GM19452 (cell line): ENCODE data around the gene VIL1.

ENCODE experiments used
- ATAC-seq: cut with Tn5 transposase; IDR thresholded peaks from one replicate; pipeline ENCODE4 v1.9.1; 2021; ENCODE audit not compliant: unreplicated experiment

The VIL1 gene

DNA sequence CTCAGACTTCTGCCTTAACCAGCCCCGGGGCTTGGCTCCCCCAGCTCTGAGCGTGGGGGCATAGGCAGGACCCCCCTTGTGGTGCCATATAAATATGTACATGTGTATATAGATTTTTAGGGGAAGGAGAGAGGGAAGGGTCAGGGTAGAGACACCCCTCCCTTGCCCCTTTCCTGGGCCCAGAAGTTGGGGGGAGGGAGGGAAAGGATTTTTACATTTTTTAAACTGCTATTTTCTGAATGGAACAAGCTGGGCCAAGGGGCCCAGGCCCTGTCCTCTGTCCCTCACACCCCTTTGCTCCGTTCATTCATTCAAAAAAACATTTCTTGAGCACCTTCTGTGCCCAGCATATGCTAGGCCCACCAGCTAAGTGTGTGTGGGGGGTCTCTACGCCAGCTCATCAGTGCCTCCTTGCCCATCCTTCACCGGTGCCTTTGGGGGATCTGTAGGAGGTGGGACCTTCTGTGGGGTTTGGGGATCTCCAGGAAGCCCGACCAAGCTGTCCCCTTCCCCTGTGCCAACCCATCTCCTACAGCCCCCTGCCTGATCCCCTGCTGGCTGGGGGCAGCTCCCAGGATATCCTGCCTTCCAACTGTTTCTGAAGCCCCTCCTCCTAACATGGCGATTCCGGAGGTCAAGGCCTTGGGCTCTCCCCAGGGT lies 13.7 kb upstream of the VIL1 start:
- ATAC-seq = no peak

DNA sequence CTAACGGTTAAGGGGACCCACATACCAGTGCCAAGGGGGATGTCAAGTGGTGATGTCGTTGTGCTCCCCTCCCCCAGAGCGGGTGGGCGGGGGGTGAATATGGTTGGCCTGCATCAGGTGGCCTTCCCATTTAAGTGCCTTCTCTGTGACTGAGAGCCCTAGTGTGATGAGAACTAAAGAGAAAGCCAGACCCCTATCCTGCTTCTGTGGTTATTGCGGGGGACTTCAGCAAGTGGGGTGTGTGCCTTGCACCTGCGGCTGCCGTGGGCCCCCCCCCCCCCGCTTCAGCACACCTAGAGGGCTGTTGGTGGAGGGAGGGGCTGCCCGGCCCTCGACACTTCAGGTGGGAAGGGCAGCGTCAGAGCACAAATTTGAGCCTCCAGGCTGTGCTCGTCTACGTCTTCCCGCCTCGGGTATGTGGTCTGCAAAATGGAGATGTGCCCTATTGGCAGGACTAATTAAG lies 13.1 kb upstream of the VIL1 start:
- peak; percentile 1 for ATAC-seq

DNA sequence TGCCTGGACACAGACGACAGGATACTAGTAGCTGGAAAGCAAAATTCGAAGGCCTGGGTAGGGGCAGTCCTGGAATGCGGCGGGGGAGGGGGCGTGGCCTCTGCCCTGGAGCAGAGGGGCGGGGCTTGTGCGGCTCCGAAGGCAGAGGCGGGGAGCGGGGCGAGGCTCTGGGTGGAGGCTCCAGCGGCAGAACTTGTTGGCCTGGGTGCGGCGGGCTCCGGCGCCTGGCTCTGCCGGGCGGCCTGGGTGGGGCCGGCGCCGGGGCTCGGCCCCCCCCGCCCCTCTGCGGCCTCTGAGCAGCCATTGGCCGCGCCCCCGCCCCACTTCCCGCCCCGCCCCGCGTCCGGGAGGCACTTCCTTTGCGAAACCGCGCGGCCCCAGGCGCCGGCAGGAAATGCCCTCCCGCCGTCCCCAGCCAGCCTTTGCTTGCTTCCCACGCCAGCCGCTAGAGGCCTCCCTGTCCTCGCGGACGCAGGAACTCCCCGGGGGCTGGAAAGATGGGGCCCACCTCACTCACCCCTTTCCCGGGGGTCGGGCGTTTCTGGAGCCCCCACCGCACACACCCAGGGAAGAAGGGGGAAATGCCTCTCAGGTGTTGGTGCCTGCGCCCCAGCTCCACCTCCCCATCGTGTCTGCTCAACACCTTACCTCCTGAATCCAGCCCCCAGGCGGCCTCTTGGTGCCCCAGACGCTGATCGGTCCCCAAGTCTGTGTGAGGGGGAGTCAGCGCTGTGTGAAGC lies 12.5 kb upstream of the VIL1 start:
- peak; percentile 82 for ATAC-seq

DNA sequence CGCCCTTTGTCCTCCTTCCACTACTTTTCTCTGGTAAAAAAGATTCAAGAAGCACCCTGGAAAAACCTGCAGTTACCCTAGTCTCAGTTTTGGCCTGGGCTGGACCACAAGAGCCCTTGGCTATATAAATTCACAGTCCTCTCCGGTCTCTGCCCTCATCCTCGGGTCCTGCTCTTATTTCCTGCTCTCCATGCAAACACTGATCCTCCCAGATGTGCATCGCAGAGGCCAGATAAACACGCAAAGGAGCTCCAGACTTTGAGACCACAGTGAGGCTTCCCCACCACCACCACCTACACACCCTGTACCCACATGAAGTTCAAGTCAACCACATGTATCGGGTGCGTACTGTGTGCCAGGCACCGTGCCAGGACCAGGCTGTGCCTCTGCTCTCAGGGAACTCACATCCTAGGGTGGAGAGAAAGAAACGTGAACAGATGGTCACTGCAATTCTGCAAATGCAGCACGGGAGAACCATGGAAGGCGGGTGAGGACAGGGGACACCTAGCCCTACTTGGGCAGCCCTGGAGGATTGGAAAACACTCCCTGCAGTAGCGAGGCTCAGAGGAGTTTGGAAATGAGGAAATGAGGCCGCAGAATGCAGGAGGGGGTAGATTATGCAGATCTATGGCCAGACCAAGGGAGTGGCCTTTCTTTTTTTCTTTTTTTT lies 11.8 kb upstream of the VIL1 start:
- no peak for ATAC-seq

DNA sequence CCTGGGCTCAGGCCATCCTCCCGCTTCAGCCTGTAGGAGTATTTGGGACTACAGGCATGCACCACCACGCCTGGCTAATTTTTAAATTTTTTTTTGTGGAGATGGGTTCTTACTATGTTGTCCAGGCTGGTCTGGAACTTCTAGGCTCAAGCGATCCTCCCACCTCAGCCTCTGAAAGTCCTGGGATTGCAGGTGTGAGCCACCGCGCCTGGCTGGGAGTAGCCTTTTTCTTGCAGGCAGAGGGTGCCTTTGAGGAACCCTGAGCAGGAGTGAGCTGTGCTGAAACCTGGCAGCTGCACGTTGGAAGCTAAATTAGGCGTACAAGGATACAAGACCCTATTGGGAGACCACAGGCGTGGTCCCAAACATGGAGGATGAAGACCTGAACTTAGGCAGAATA lies 11.2 kb upstream of the VIL1 start:
- no peak for ATAC-seq

DNA sequence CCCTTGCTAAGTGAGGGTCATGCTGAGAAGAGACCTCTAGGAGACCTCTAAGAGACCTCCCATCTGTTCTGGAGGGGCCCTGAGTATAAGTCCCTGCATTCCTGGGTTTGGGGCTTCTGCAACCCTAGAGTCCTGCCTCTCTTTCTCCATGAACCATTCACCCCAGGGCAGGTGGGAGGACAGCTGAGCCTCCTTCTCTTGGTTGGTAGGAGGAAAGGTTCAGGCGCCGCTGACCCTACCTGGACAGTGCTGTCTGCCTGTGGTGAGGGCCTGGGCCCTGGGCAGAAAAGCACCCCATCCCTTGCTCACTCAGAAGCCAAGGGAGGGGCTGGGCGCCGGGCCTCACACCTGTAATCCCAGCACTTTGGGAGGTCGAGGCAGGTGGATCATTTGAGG lies 604 bp upstream of the VIL1 start:
- ATAC-seq = no peak

DNA sequence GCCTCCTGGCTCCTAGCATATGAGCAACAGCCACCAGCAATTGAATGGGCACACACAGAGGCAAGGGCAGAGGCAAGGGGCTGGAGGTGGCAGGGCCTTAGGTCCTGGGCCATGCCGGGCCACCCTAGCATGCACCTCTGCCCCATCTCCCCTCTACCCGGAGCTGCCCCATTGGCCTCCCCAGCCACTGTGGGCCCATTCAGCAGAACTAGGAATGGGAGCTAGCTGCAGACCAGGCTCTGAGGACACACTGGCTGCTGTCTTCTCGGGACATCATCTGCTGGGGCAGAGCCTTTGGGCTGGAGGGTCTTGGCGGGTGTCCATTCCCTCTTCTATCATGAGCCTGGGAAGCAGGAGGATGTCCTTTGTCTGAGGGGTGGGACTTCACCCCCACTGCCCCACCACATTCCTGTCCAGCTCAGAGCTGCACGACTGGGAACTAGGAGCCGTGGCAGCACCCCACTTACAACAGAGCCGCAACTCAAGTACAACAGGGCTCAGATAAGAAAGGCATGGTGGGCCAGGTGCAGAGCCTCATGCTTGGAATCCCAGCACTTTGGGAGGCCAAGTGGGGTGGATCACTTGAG lies 800 bp downstream of the VIL1 start:
- ATAC-seq = no peak

DNA sequence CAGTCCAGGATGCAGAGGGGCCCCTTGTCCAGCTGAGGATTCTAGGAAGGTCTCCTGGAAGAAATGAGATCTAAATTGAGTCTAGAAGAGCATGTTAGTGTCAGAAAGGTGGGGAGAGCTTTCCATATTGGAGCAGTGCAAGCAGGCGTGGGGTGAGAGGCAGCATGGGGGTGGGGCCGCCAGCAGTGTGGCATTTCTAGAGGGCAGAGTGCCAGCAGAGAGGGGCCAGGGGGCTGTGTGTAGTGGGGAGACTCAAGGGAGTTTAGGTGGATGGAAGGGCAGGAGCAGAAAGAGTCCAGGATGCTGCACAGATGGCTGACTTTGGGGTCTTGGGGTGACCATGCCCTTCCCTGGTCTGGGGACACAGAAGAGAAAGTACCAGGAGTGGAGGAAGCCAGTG lies 2.1 kb downstream of the VIL1 start:
- ATAC-seq = no peak

DNA sequence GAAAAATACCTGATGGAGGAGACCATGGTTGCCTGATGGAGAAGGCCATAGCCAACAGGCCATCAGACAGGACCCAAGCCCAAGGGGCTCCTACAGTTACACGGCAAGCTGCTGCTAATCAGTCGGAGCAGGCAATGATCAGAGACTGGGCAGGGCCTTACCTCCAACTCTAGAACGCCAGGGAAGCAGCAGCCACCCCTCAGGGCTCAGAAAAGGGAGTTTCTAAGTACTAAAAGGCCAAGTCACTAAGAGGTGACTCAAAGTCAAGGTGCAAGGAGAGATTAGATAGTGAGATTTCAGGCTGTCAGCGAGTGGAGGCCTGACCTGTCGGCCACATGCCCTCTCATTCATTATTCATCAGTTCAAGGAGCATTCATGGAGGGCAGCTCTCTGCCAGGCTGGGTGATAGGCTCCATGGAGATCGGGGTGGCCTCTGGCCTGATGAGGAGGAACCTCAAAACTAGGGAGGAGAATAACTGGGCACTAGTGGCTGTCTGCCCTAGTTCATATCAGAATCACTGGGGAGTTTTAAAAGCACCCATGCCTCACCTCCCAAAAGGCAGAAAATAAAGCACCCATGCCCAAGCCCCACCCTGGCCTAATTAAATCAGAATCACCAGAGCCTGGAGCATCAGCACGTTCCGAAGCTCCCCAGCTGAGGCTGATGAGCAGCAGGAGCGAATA lies 3.6 kb downstream of the VIL1 start:
- ATAC-seq = no peak

DNA sequence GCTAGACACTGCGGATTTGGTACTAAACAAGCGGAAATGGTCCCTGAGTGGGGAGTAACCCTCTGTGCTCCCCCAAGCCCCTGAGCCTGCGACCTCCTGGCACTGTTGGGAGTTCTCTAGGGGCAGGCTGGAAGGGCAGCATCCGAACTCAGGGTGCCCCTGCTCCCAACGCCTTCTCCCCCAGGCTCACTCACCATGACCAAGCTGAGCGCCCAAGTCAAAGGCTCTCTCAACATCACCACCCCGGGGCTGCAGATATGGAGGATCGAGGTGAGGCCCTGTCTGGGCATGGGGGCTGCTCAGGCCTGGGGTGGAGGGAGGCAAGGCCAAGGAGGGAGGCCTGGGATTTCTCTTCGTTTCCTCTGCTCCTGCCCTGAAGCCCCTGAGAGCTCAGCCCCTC lies 4.7 kb downstream of the VIL1 start:
- no peak for ATAC-seq

DNA sequence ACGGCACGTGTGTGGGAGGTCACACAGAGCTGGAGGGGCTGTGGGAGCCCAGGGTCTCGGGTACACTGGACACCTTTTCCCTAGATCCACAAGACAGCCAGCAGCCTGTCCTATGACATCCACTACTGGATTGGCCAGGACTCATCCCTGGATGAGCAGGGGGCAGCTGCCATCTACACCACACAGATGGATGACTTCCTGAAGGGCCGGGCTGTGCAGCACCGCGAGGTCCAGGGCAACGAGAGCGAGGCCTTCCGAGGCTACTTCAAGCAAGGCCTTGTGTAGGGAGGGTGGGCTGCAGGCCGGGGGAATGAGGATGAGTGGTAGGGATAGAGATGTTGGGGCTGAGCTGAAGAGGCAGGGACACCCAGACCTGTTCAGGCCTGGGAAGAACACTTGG lies 6.6 kb downstream of the VIL1 start:
- no peak for ATAC-seq

DNA sequence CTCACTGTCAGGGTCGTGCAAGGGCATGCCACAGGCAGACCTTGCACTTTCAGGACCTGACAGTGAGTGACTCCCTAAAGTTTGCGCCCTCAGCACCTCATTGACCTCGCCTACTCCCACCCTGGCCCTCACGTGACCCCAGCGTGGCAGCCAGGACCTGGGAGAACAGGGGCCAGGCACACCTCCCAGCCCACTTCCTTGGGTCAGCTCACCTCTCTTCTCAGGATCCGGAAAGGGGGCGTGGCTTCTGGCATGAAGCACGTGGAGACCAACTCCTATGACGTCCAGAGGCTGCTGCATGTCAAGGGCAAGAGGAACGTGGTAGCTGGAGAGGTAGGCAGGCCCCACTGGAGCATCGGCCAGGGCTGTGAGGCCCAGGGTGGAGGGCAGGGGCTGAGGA lies 8.8 kb downstream of the VIL1 start:
- ATAC-seq = no peak

DNA sequence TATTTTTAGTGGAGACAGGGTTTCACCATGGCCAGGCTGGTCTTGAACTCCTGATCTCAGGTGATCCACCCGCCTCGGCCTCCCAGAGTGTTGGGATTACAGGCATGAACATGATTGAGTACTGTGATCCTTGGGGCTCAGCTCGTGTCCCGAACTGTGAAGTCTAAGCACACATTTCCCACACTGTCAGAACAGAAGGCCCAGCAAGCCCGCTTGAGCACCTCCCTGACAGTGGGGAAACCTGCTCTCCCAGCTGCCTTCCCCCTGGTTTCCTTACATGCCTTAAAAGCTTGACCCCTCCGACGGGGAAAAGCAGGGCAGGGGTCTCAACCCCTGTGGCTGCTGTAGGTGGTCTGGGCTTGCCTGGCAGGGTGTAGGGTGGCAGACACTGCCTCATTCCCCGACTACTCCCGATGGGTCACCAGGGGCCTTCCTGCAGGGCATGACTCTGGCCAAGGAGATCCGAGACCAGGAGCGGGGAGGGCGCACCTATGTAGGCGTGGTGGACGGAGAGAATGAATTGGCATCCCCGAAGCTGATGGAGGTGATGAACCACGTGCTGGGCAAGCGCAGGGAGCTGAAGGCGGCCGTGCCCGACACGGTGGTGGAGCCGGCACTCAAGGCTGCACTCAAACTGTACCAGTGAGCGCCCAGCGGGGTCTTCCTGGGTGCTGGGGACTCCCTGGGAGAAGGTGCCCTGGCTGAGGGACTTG lies 10.1 kb downstream of the VIL1 start:
- ATAC-seq = no peak

DNA sequence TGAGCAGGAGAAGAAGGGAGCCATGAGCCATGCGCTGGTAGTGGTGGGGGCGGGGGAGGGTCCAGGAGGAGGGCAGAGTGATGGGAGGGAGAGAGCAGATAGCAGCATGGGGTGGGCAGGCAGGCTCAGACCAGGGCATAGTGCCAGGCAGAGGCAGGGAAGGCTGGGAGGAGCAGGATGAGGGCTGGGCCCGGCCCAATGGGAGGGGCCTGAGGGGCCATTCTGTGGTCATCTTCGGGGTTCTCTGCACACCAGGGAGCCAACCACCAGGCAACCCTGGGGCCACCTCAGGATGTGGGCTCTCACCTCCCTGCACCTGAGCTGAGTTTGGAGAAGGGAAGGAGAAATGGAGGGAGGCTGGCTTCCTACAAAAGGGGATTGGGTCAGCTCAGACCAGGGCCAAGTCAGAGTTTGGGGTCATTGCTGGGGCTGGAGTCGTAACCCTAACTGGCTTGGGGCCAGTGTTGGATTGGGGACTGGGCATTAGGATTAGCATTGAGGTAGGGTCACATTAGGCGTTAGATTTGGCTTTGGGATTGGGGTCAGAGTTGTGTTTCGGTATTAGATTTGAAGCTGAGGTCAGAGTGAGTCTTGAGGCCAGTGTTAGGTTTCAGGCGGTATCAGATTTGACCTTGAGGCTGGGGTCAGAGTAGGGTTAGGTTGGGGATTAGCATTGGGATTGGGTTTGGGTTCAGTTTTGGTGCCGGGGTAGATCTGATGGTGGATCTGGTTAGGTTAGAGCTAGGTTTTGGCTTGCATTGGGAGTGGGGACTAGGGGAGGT lies 11.2 kb downstream of the VIL1 start:
- ATAC-seq = no peak

DNA sequence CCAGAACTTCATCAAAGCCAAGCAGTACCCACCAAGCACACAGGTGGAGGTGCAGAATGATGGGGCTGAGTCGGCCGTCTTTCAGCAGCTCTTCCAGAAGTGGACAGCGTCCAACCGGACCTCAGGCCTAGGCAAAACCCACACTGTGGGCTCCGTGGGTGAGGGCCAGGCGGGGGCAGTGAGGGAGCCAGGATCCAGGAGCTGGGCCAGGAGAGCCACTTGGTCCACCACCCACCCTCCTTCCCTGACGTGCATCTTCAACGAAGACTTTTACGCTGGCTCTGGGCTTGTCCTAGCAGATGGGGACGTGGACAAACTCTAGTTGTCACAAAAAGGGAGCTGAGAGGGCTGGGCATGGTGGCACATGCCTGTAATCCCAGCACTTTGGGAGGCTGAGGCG lies 11.8 kb downstream of the VIL1 start:
- no peak for ATAC-seq

DNA sequence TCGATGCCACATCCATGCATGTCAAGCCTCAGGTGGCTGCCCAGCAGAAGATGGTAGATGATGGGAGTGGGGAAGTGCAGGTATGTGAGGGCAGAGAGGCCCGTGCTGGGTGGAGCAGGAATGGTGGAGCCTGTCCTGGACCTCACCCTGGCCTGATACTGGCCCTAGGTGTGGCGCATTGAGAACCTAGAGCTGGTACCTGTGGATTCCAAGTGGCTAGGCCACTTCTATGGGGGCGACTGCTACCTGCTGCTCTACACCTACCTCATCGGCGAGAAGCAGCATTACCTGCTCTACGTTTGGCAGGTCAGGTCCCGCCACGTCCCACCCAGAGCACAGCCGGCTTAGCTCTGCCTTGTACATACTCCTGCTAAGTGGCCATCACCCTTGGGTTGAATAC lies 13.0 kb downstream of the VIL1 start:
- ATAC-seq = no peak

DNA sequence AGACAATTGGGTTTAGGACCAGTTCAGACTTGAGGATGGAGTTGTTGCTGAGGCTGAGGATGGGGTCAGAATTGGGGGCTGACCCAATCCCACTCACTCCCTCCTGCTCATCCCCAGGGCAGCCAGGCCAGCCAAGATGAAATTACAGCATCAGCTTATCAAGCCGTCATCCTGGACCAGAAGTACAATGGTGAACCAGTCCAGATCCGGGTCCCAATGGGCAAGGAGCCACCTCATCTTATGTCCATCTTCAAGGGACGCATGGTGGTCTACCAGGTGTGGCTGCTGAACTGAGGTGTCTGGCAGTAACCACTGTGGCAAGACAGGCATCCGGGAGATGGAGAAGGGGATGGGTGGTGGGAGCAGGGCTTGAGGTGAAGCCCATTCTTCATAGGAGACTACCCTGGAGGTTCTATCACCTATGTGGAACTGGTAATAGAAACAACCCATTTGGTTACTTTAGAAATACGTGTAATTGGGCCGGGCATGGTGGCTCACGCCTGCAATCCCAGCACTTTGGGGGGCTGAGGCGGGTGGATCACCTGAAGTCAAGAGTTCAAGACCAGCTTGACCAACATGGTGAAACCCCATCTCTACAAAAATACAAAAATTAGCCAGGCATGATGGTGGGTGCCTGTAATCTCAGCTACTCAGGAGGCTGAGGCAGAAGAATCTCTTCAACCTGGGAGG lies 13.9 kb downstream of the VIL1 start:
- no peak for ATAC-seq

DNA sequence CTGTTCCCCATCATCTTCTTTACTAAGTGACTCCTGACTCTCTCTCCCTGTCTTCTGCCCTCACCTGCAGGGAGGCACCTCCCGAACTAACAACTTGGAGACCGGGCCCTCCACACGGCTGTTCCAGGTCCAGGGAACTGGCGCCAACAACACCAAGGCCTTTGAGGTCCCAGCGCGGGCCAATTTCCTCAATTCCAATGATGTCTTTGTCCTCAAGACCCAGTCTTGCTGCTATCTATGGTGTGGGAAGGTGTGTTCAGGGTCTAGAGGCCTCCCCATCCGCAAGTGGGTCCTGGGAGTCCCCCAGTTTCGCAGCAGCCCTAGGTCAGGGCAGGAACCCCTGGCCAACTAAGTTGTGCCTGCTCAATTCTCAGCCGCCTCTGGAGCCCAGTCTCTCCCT lies 15.5 kb downstream of the VIL1 start:
- no peak for ATAC-seq
